Thyroid gland (tissue), 4 donors: ENCODE measurements around the gene FSTL4.

Source experiments
- POLR2A ChIP-seq, 2 donors: fragments of 450-650 bp; IDR thresholded peaks; one replicate each; pipeline ENCODE4 v1.6.1; 2017; ENCODE audit warnings: antibody characterized with exemption in 2 of 2, mild to moderate bottlenecking in 2 of 2, moderate library complexity in 1 of 2
- TF ChIP-seq, protein P1 (sequence below), 6 experiments: fragments of 200-600 bp in 3 of 6; fragments of 450-650 bp in 3 of 6; sonication (generic) in 3 of 6; IDR thresholded peaks; one replicate each; pipeline ENCODE4 v1.5.1; 2016 to 2019; ENCODE audit warnings: antibody characterized with exemption in 6 of 6, mild to moderate bottlenecking in 2 of 6, inconsistent platforms in 1 of 6, moderate library complexity in 1 of 6

GRCh38 chr5:133526368-133526767 is 86.0 kb downstream of the FSTL4 start:
- TF ChIP-seq, protein P1, sequence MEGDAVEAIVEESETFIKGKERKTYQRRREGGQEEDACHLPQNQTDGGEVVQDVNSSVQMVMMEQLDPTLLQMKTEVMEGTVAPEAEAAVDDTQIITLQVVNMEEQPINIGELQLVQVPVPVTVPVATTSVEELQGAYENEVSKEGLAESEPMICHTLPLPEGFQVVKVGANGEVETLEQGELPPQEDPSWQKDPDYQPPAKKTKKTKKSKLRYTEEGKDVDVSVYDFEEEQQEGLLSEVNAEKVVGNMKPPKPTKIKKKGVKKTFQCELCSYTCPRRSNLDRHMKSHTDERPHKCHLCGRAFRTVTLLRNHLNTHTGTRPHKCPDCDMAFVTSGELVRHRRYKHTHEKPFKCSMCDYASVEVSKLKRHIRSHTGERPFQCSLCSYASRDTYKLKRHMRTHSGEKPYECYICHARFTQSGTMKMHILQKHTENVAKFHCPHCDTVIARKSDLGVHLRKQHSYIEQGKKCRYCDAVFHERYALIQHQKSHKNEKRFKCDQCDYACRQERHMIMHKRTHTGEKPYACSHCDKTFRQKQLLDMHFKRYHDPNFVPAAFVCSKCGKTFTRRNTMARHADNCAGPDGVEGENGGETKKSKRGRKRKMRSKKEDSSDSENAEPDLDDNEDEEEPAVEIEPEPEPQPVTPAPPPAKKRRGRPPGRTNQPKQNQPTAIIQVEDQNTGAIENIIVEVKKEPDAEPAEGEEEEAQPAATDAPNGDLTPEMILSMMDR (IDR thresholded peaks at IDR 0.05), result no peak
- no peak for TF ChIP-seq POLR2A (IDR thresholded peaks at IDR 0.05)
